Panc1 (cell line): ENCODE measurements around the gene NDUFAF4. TPM values are rescaled to one million over a fixed set of nuclear protein-coding genes. Genes with fewer than 3 reads are reported as not detected.

ENCODE experiments used
- ATAC-seq: fragments of 200-7000 bp; cut with Tn5 transposase; 2 replicates; pipeline ENCODE4 v1.9.1; 2020; ENCODE audit warnings: mild to moderate bottlenecking, moderate library complexity
- BruUV-seq: library from RNA; stranded (reverse); fragments of 400-500 nt; replicated peaks from 2 replicates; lab custom pipeline; 2021; lab: Mats Ljungman, UMichigan
- CTCF ChIA-PET: fragments of 300-600 bp; sonication (Branson Sonifier 250); formaldehyde crosslinking; loops from one replicate; lab custom pipeline; 2022; ENCODE audit warnings: antibody characterized with exemption; lab: Charles Lee
- POLR2A ChIA-PET: fragments of 300-600 bp; sonication (Branson Sonifier 250); formaldehyde crosslinking; loops from one replicate; lab custom pipeline; 2022; ENCODE audit warnings: antibody characterized with exemption; lab: Charles Lee
- DNase-seq: peaks from one replicate; pipeline ENCODE4 v3.0.0-alpha.2; 2010; ENCODE audit warnings: low read depth, low spot score
- H3K27ac ChIP-seq: 2 replicates; pipeline ENCODE4 v1.5.1; 2011; ENCODE audit warnings: mild to moderate bottlenecking, low read length, inconsistent platforms
- H3K27me3 ChIP-seq: fragments of 200-500 bp; sonication (Bioruptor generic); 2 replicates; pipeline ENCODE4 v1.6.0; 2014; ENCODE audit warnings: low read length, inconsistent platforms; ENCODE audit not compliant: control insufficient read depth, insufficient read depth
- H3K36me3 ChIP-seq: fragments of 200-500 bp; sonication (Bioruptor generic); 2 replicates; pipeline ENCODE4 v1.5.1; 2014; ENCODE audit warnings: inconsistent platforms, mild to moderate bottlenecking, low read length, moderate library complexity; ENCODE audit not compliant: control insufficient read depth, insufficient read depth
- H3K4me1 ChIP-seq: 2 replicates; pipeline ENCODE4 v1.5.1; 2011; ENCODE audit warnings: inconsistent platforms, mild to moderate bottlenecking, low read length, moderate library complexity; ENCODE audit not compliant: control insufficient read depth, insufficient read depth
- H3K4me3 ChIP-seq, 2 experiments: 2 replicates each; pipeline ENCODE4 v1.5.1; 2011 to 2012; ENCODE audit warnings: low read depth in 2 of 2, low read length in 2 of 2, mild to moderate bottlenecking in 2 of 2, inconsistent platforms in 1 of 2, moderate library complexity in 1 of 2
- H3K9me3 ChIP-seq: fragments of 200-500 bp; sonication (Bioruptor generic); 2 replicates; pipeline ENCODE4 v1.5.1; 2014; ENCODE audit warnings: low read depth, mild to moderate bottlenecking, inconsistent platforms, low read length, moderate library complexity; ENCODE audit not compliant: control insufficient read depth, insufficient read depth
- CTCF ChIP-seq: fragments of 450-650 bp; IDR thresholded peaks from 2 replicates; pipeline ENCODE4 v1.5.1; 2017; ENCODE audit warnings: mild to moderate bottlenecking
- POLR2AphosphoS5 ChIP-seq: IDR thresholded peaks from 2 replicates; pipeline ENCODE4 v1.6.1; 2012; ENCODE audit warnings: mild to moderate bottlenecking, low read depth, low read length, moderate library complexity
- SIN3A ChIP-seq: IDR thresholded peaks from 2 replicates; pipeline ENCODE4 v1.6.1; 2012; ENCODE audit warnings: low read depth, mild to moderate bottlenecking, low read length, moderate library complexity, borderline replicate concordance; ENCODE audit not compliant: insufficient read depth
- TCF7L2 ChIP-seq: IDR thresholded peaks from 2 replicates; pipeline ENCODE4 v1.6.1; 2011; ENCODE audit warnings: mild to moderate bottlenecking, low read depth, low read length, inconsistent platforms
- in situ Hi-C: cut with HindIII; loops from 2 replicates; pipeline ENCODE4 v1.10.0; 2016; ENCODE audit warnings: low sequenced_read_pairs, low pct_unique_long_range_greater_than_20kb
- intact Hi-C: fragments of 100-400 bp; cut with micrococcal nuclease; formaldehyde crosslinking; loops from one replicate; pipeline ENCODE4 v1.10.0; 2022; ENCODE audit not compliant: unreplicated experiment
- total RNA-seq: library from RNA; stranded (reverse); gene quantifications from one replicate; pipeline ENCODE4 v1.2.1, GENCODE V29; 2021; ENCODE audit not compliant: unreplicated experiment
- TF ChIP-seq, protein P1 (sequence below), 2 experiments: IDR thresholded peaks; 2 replicates each; pipeline ENCODE4 v1.6.1; 2011 to 2012; ENCODE audit warnings: low read depth in 2 of 2, control low read depth in 1 of 2, low read length in 1 of 2, mild to moderate bottlenecking in 1 of 2, moderate library complexity in 1 of 2; ENCODE audit not compliant: insufficient read depth in 1 of 2

NDUFAF4 gene
- total RNA-seq, 1 experiment from 2014 or later, result 42.0 TPM

DNA sequence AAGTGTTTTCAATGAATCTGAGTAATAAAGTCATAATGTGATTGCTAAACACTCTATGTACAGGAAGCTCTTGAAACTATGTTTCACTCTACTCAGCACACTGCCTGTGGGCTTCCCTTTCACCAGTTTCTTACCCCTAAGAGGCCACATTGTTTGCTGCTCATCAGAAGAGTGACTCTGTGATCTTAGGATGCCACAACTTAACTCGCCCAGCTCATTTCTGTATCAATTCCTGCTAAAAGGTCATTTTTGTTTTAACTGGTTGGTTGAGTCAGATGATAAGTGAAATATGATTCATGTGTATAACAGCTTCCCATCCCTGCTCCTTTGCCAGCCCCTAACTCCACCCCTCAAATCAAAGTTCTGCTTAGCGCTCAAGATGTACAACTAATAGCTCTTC is 9.8 kb upstream of the NDUFAF4 start:
- H3K27ac ChIP-seq, result no peak overlapping the region
- H3K36me3 ChIP-seq, result no peaks in the 10 kb centered on the region
- H3K4me3 ChIP-seq, result no peak overlapping the region
- no peaks in the 10 kb centered on the region for H3K9me3 ChIP-seq
- ChIA-PET CTCF (no interaction called here), POLR2A (no interaction called here)
- in situ Hi-C loops, result no loop called here
- TF ChIP-seq, protein P1, sequence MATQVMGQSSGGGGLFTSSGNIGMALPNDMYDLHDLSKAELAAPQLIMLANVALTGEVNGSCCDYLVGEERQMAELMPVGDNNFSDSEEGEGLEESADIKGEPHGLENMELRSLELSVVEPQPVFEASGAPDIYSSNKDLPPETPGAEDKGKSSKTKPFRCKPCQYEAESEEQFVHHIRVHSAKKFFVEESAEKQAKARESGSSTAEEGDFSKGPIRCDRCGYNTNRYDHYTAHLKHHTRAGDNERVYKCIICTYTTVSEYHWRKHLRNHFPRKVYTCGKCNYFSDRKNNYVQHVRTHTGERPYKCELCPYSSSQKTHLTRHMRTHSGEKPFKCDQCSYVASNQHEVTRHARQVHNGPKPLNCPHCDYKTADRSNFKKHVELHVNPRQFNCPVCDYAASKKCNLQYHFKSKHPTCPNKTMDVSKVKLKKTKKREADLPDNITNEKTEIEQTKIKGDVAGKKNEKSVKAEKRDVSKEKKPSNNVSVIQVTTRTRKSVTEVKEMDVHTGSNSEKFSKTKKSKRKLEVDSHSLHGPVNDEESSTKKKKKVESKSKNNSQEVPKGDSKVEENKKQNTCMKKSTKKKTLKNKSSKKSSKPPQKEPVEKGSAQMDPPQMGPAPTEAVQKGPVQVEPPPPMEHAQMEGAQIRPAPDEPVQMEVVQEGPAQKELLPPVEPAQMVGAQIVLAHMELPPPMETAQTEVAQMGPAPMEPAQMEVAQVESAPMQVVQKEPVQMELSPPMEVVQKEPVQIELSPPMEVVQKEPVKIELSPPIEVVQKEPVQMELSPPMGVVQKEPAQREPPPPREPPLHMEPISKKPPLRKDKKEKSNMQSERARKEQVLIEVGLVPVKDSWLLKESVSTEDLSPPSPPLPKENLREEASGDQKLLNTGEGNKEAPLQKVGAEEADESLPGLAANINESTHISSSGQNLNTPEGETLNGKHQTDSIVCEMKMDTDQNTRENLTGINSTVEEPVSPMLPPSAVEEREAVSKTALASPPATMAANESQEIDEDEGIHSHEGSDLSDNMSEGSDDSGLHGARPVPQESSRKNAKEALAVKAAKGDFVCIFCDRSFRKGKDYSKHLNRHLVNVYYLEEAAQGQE (IDR thresholded peaks at IDR 0.05; ENCODE audit: insufficient read depth in 1 of 2, low read depth in 2 of 2, low read length in 1 of 2), result no peak
- TF ChIP-seq SIN3A (no peak), TCF7L2 (no peak), CTCF (no peak), POLR2AphosphoS5 (no peak)
- H3K27me3 ChIP-seq, result peaks cover 33% of the 10 kb centered on the region
- intact Hi-C loops, result no loop called here
- DNase-seq (no peak), ATAC-seq (no peak)
- no peaks in the 10 kb centered on the region for H3K4me1 ChIP-seq
- BruUV-seq, result no TSS peak

DNA sequence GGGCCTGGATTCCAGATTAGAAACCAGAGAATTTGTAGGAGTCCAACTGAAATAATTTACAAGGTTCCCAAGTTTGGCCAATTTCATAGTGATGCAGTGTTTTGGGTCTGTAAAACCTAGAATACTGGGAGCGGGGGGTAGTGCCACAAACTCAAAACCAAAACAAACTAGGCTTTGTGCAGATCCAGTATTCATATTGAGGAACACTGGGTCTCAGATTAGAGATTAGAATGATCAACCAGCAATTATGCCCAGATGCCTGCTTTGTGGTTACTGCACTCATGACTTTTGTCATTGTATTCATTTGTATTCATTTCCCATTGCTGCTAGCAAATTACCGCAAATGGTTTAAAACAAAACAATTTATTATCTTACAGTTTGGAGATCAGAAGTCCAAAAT is 3.2 kb upstream of the NDUFAF4 start:
- intact Hi-C loops, result no loop called here
- POLR2A ChIA-PET, result no interaction called here
- Histone ChIP-seq H3K36me3 (peaks cover 6% of the 10 kb centered on the region), H3K9me3 (no peaks in the 10 kb centered on the region), H3K27me3 (peaks cover 8% of the 10 kb centered on the region; the same call in 1 of the 2 replicates), H3K27ac (no peak overlapping the region), H3K4me3 (no peak overlapping the region), H3K4me1 (peaks cover 15% of the 10 kb centered on the region)
- no TSS peak for BruUV-seq
- ATAC-seq (no peak), DNase-seq (no peak)
- TF ChIP-seq POLR2AphosphoS5, result no peak
- no peak for TF ChIP-seq CTCF
- TF ChIP-seq SIN3A, result no peak
- TF ChIP-seq, protein P1 (IDR thresholded peaks at IDR 0.05; ENCODE audit: insufficient read depth in 1 of 2, low read depth in 2 of 2, low read length in 1 of 2), result no peak
- TF ChIP-seq TCF7L2, result no peak
- in situ Hi-C loops, result no loop called here
- CTCF ChIA-PET, result no interaction called here
